CD4-positive, alpha-beta T cell treated with Interleukin-12 subunit alpha and Interleukin-12 subunit beta, for 1 hour (primary cell): ENCODE measurements around the gene OSBP2.
"Not testable (repeated sequence)": the region's sequence is repeated elsewhere in the genome, so short reads cannot be mapped to it uniquely, and the experiment has no call there.

ENCODE experiments used
- DNase-seq: peaks from one replicate; pipeline ENCODE4 v3.0.0-alpha.2; 2020

Gene OSBP2

DNA sequence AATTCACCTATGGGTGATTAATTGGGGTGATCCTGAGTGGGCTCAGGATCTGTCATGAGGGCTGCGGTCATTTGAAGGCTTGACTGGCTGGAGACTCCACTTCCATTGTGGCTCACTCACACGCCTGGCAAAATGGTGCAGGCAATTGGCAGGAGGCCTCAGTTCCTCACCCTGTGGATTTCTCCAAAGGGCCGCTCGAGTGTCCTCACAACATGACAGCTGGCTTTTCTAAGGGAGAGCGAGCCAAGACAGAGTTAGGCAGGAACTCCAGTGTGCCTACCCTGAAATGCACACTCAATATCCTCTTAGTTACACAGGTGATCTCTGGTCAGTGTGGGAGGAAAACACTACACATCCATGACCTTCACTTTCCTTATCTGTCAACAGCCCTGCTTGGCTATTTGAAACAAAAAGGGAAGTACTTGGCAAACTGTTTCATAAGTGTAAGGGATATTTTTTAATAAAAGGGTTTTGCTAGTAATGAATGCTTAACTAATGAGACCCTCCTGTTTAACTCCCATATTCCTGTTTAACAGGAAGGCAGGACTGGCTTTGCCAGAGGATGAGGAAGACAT lies 25.7 kb downstream of the OSBP2 start:
- DNase-seq, result no peak

DNA sequence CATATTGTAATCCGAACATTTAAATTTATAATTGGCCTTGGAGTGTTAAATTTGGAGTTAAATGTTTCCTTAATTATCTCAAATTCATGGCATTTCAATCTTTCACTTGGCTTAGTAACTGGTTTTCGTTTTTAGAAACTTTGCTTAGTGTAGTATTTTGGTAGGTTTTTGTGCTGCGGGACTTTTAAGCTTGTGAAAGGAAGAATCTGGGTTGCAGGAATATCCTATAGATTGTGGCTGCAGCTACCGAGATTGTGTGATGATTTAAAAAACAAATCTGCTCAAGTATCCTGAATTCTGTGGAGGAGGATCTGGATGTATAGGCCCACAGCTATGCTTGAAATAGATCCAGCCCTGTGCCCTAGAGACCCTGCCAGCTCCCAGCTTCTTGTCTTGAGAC lies 27.1 kb downstream of the OSBP2 start:
- DNase-seq, result no peak

DNA sequence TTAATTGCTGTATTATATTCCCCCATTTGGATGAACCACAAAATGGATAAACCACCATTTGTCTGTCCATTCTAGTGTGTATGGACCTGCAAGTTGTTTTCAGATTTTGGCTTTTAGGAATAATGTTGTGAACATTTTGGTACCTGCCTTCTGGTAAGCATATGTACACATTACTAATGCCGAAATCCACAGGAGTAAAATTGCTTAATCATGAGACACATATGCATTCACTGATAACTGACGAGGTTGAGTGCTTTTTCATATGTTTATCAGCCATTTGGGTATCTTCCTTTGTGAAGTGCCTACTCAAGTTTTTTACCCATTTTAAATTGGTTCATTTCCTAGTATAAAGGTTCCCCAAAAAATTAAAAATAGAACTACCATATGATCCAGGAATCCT lies 34.2 kb downstream of the OSBP2 start:
- DNase-seq, result no peak

- DNase-seq, result no peak
Measured at GRCh38 chr22:30731658-30732057, 37.0 kb downstream of the OSBP2 start.

DNA sequence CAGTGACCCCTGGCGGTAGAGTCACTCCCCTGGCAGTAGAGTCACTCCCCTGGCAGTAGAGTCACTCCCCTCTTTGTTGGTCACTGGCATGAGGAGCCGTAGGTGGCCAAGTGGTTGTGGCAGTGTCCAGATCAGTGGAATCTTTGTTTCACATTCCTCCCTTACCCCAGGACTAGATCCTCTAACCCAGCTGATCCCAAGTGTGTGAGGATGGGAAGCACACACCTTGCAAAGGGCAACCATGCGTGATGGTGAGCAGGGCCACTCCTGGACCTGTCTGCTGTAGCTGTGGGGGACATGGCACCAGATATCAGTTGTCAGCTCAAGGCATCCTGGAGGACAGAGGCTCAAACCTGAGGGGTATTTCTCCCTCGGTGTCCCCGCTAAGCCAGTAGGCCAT lies 37.8 kb downstream of the OSBP2 start:
- no peak for DNase-seq

GRCh38 chr22:30733181-30733631 lies 38.5 kb downstream of the OSBP2 start:
- no peak for DNase-seq

- DNase-seq, result not testable (repeated sequence)
Measured at GRCh38 chr22:30740007-30740406, 45.3 kb downstream of the OSBP2 start.

- DNase-seq, result not testable (repeated sequence)
Measured at GRCh38 chr22:30740511-30740910, 45.8 kb downstream of the OSBP2 start.

DNA sequence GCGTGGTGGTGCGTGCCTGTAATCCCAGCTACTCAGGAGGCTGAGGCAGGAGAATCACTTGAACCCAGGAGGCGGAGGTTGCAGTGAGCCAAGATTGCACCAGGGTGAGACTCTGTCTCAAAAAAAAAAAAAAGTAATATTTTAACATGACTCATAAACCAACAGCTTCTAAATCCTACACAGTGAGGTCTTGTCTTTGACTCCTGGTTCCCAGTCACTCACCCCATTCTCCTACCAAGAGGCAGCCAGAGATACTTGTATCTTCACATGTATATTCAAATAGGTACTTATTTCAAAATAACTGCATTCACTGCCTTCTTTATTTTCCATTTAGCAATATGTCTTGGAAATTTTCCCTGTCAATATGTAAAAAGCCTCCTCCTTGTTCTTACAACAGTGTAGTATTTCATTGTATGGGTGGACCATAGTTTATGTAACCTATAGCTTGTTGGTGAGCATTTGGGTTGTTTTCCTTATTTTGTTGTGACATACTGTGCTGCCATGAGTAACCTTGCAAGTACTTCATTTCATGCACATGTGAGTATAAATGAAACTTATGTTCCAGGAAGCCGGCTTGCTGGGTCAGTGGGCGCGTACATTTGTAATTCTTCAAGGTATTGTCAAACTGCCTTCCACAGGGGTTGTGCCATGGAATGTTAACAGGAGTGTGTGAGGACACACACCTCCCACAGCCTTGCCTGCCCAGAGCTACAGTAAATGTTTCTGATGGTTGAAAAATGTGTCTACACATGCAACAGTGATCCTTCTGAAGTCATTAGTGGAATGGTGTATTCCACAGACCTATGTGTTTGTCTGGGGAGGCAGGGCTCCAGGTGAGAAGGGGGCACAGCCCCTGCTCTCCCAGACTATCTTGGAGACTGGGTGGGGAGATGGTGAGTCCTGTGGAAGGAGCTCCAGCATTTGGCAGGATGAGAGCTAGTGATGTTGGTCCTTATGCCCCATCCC lies 47.9 kb downstream of the OSBP2 start:
- no peak for DNase-seq

GRCh38 chr22:30743257-30744020 lies 48.8 kb downstream of the OSBP2 start:
- peak; percentile 9 for DNase-seq

DNA sequence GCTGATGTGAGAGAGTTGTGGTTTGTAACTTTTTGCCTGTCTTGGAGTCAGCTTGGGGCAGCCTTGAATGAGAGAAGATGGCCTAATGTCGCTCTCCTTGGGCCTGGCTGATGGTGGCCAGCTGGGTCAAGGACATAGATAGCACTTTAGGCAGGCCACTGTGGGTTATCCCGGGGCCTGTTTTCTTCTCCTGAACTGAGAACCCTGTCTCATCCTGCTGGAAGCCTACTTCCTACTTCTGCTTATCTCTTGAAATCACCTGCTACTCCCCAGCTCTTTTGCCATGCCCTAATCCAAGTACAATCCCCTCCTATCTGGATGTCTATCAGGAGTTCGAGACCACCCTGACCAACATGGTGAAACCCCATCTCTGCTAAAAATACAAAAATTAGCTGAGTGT lies 49.5 kb downstream of the OSBP2 start:
- DNase-seq, result no peak

DNA sequence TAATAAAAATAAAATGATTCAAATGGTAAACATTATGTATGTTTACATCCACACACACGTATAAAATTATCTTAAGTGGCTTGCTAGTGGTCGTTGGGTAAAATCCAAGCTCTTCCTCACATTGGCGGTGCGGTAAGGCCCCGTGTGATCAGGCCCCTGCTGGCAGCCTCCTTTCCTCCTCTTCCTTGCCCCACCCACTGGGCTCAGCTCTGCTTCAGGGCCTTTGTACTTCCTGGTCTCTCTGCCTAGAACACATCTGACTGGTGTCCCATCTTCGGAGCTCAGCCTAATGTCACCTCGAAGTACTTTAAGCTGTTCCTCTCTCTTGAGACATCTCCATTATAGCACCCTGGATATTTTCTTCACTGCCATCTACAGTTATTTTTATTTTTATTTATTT lies 52.8 kb downstream of the OSBP2 start:
- DNase-seq, result no peak

GRCh38 chr22:30749272-30749671 lies 54.6 kb downstream of the OSBP2 start:
- no peak for DNase-seq

GRCh38 chr22:30749849-30750248 lies 55.2 kb downstream of the OSBP2 start:
- DNase-seq, result no peak

- no peak for DNase-seq
Measured at GRCh38 chr22:30751529-30751928, 56.9 kb downstream of the OSBP2 start.

DNA sequence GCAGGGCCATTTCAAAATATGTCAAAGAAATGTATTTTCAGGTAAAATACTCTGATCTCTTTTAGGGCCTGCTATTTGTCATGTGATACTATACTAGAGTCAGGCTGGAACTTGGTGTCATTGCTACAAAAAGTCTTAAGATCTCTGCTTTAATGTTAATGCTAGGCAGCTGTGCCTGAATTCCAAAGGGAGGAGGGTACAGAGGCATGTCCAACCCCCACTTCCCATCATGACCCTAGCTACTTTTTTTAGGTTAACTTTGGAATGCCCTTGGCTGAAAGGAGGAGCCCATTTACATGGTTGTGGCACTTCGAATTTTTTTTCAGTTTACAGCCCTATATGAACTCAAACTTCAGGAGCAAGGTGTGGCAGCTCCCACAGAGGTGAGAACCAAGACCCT lies 58.1 kb downstream of the OSBP2 start:
- no peak for DNase-seq

- no peak for DNase-seq
Measured at GRCh38 chr22:30753701-30754100, 59.0 kb downstream of the OSBP2 start.

- DNase-seq, result no peak
Measured at GRCh38 chr22:30754521-30754920, 59.8 kb downstream of the OSBP2 start.

- peak; percentile 62 for DNase-seq
Measured at GRCh38 chr22:30754971-30755758, 60.5 kb downstream of the OSBP2 start.

DNA sequence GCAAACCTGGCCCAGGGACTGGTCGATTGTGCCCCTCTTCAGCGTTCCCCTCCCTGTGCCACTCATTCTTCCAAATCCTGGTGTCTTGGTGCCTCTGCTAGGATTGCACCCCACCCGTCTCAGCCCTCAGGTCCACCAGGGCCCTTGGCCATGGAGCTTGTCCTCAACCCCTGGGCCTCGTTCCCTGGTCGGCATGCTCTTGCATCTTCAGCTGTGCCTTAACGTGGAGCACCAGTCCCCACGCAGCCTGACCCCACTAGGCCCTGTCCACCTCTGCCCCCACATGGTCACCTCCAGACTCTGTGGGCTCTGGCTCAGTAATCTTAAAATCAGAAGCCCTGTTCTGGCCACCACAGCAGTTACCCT lies 61.1 kb downstream of the OSBP2 start:
- no peak for DNase-seq

GRCh38 chr22:30763815-30764673 lies 69.4 kb downstream of the OSBP2 start:
- peak; percentile 66 for DNase-seq

DNA sequence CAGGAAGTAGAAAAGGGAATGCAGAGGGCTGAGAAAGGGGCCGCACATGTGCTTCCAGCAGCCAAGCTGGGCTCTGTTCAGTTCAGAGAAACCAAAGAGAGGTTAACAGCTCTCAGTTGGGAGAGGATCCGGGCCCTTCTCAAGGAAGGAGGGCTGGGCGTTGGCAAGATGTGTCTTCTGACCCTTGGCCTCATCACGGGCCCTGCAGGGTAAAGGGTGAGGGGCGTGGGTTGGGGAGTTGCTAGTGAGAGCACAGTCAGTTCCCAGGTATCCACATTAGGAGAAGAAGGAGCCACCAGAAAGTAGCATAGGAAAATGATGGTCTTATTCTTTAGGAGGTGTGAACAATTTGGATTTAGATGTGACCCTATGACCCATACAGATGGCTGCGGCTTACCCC lies 73.0 kb downstream of the OSBP2 start:
- no peak for DNase-seq
